Bone marrow (tissue), 2 donors: ENCODE data around the gene EYS.
"Not testable (repeated sequence)": the region's sequence is repeated elsewhere in the genome, so short reads cannot be mapped to it uniquely, and the experiment has no call there.

ENCODE experiments used
- DNase-seq, 2 donors: peaks; one replicate each; lab custom pipeline; 2025; lab: John Stamatoyannopoulos, UW

The EYS gene

GRCh38 chr6:63792736-63793464 is 1914.1 kb downstream of the EYS start:
- DNase-seq = no peak

- DNase-seq = no peak
Observed at GRCh38 chr6:63790334-63790733, 1916.7 kb downstream of the EYS start.

- DNase-seq = no peak
Observed at GRCh38 chr6:63789699-63790098, 1917.3 kb downstream of the EYS start.

- no peak for DNase-seq
Observed at GRCh38 chr6:63788569-63788968, 1918.5 kb downstream of the EYS start.

- DNase-seq = no peak
Observed at GRCh38 chr6:63787021-63787420, 1920.0 kb downstream of the EYS start.

GRCh38 chr6:63785006-63785405 is 1922.0 kb downstream of the EYS start:
- DNase-seq = no peak

GRCh38 chr6:63783096-63783495 is 1923.9 kb downstream of the EYS start:
- DNase-seq = no peak

GRCh38 chr6:63774961-63775360 is 1932.1 kb downstream of the EYS start:
- no peak for DNase-seq

GRCh38 chr6:63773200-63773599 is 1933.8 kb downstream of the EYS start:
- DNase-seq = no peak

GRCh38 chr6:63765828-63766227 is 1941.2 kb downstream of the EYS start:
- DNase-seq = no peak

- peak in 1 of 2 donors; percentile 36 for DNase-seq
Observed at GRCh38 chr6:63764318-63764916, 1942.6 kb downstream of the EYS start.

- no peak for DNase-seq
Observed at GRCh38 chr6:63760199-63760598, 1946.8 kb downstream of the EYS start.

GRCh38 chr6:63759605-63760105 is 1947.4 kb downstream of the EYS start:
- DNase-seq = no peak

- no peak for DNase-seq
Observed at GRCh38 chr6:63757826-63758225, 1949.2 kb downstream of the EYS start.

- not testable (repeated sequence) for DNase-seq
Observed at GRCh38 chr6:63757275-63757674, 1949.8 kb downstream of the EYS start.

- no peak for DNase-seq
Observed at GRCh38 chr6:63750400-63750799, 1956.6 kb downstream of the EYS start.

- no peak for DNase-seq
Observed at GRCh38 chr6:63745784-63746183, 1961.2 kb downstream of the EYS start.

GRCh38 chr6:63744810-63745209 is 1962.2 kb downstream of the EYS start:
- no peak for DNase-seq

GRCh38 chr6:63743691-63744090 is 1963.3 kb downstream of the EYS start:
- no peak for DNase-seq

GRCh38 chr6:63742060-63742459 is 1965.0 kb downstream of the EYS start:
- DNase-seq = no peak

- DNase-seq = no peak
Observed at GRCh38 chr6:63740709-63741108, 1966.3 kb downstream of the EYS start.

- DNase-seq = no peak
Observed at GRCh38 chr6:63739094-63739687, 1967.8 kb downstream of the EYS start.

GRCh38 chr6:63738190-63738589 is 1968.8 kb downstream of the EYS start:
- DNase-seq = not testable (repeated sequence)
